PC-3 (cell line): ENCODE data around the gene CNTN4. TPM values are rescaled to one million over a fixed set of nuclear protein-coding genes. Genes with fewer than 3 reads are reported as not detected.
A peak's percentile ranks its signal among the peaks of the same experiment; 100 is the strongest.

ENCODE experiments used
- ATAC-seq: fragments of 200-7000 bp; cut with Tn5 transposase; 2 replicates; pipeline ENCODE4 v1.9.1; 2020; ENCODE audit warnings: mild to moderate bottlenecking, moderate library complexity
- BruUV-seq: library from RNA; stranded (reverse); fragments of 400-500 nt; replicated peaks from 2 replicates; lab custom pipeline; 2021; lab: Mats Ljungman, UMichigan
- CTCF ChIA-PET: fragments of 300-600 bp; sonication (Branson Sonifier 250); formaldehyde crosslinking; loops from one replicate; lab custom pipeline; 2022; ENCODE audit warnings: antibody characterized with exemption; lab: Charles Lee
- POLR2A ChIA-PET: fragments of 300-600 bp; sonication (Branson Sonifier 250); formaldehyde crosslinking; loops from one replicate; lab custom pipeline; 2022; ENCODE audit warnings: antibody characterized with exemption; ENCODE audit not compliant: unreplicated experiment; lab: Charles Lee
- DNase-seq: peaks from one replicate; pipeline ENCODE4 v3.0.0-alpha.2; 2015
- H2AFZ ChIP-seq: fragments of 300-600 bp; sonication (generic); 2 replicates; pipeline ENCODE4 v1.6.0; 2016; ENCODE audit warnings: antibody characterized with exemption, low read length
- H3F3A ChIP-seq: fragments of 300-600 bp; sonication (generic); one replicate; pipeline ENCODE4 v1.6.0; 2017; ENCODE audit warnings: antibody characterized with exemption, low read length, control low read depth, mild to moderate bottlenecking; ENCODE audit not compliant: unreplicated experiment
- H3K27ac ChIP-seq: fragments of 300-600 bp; sonication (generic); 2 replicates; pipeline ENCODE4 v1.5.1; 2016; ENCODE audit warnings: mild to moderate bottlenecking, low read length
- H3K27me3 ChIP-seq: fragments of 300-600 bp; sonication (generic); 2 replicates; pipeline ENCODE4 v1.6.1; 2016; ENCODE audit warnings: low read length, mixed read lengths
- H3K36me3 ChIP-seq: fragments of 300-600 bp; sonication (generic); 2 replicates; pipeline ENCODE4 v1.6.1; 2016; ENCODE audit warnings: low read depth, mixed run types, low read length, mixed read lengths
- H3K4me1 ChIP-seq: fragments of 300-600 bp; sonication (generic); 2 replicates; pipeline ENCODE4 v1.5.1; 2016; ENCODE audit warnings: low read length; ENCODE audit not compliant: insufficient read depth
- H3K4me2 ChIP-seq: fragments of 300-600 bp; sonication (generic); 2 replicates; pipeline ENCODE4 v1.6.0; 2016; ENCODE audit warnings: low read length
- H3K4me3 ChIP-seq: fragments of 300-600 bp; sonication (generic); 2 replicates; pipeline ENCODE4 v1.5.1; 2016; ENCODE audit warnings: mild to moderate bottlenecking, low read length, mixed read lengths
- H3K79me2 ChIP-seq: fragments of 300-600 bp; sonication (generic); 2 replicates; pipeline ENCODE4 v1.6.1; 2017; ENCODE audit warnings: low read length, mixed read lengths
- H3K9ac ChIP-seq: fragments of 300-600 bp; sonication (generic); 2 replicates; pipeline ENCODE4 v1.6.0; 2016; ENCODE audit warnings: mild to moderate bottlenecking, low read length
- H3K9me2 ChIP-seq: fragments of 300-600 bp; sonication (generic); replicated peaks from 2 replicates; pipeline ENCODE4 v1.6.1; 2016; ENCODE audit warnings: mixed run types, low read length, mixed read lengths
- H3K9me3 ChIP-seq: fragments of 300-600 bp; sonication (generic); 2 replicates; pipeline ENCODE4 v1.6.1; 2016; ENCODE audit warnings: low read length, mixed read lengths
- H4K20me1 ChIP-seq: fragments of 300-600 bp; sonication (generic); 2 replicates; pipeline ENCODE4 v1.6.1; 2016; ENCODE audit warnings: low read length, mixed read lengths
- CTCF ChIP-seq: fragments of 300-600 bp; sonication (generic); conservative IDR thresholded peaks from 2 replicates; pipeline ENCODE4 v1.5.1; 2017; ENCODE audit warnings: antibody characterized with exemption, low read depth, mild to moderate bottlenecking, low read length
- EZH2 ChIP-seq: fragments of 300-600 bp; sonication (generic); IDR thresholded peaks from one replicate; pipeline ENCODE4 v1.6.1; 2017; ENCODE audit warnings: antibody characterized with exemption, mild to moderate bottlenecking, low read length; ENCODE audit not compliant: unreplicated experiment
- EZH2phosphoT487 ChIP-seq: fragments of 300-600 bp; sonication (generic); IDR thresholded peaks from 2 replicates; pipeline ENCODE4 v1.6.1; 2018; ENCODE audit warnings: mild to moderate bottlenecking, antibody characterized with exemption, low read length, borderline replicate concordance
- intact Hi-C: fragments of 100-400 bp; cut with micrococcal nuclease; formaldehyde crosslinking; loops from 2 replicates; pipeline ENCODE4 v1.9.0; 2023
- total RNA-seq: library from RNA; depleted of rRNA; stranded (reverse); fragments of >200 nt; gene quantifications from 2 replicates; pipeline ENCODE4 v1.2.3, GENCODE V29; 2014

The CNTN4 gene
- total RNA-seq, 1 experiment from 2014 or later, result not detected

- Histone ChIP-seq H3K9ac (no peak overlapping the region), H3K36me3 (no peaks in the 10 kb centered on the region), H4K20me1 (no peaks in the 10 kb centered on the region), H3K9me2 (no peaks in the 10 kb centered on the region), H3K4me2 (no peak overlapping the region), H3F3A (no peaks in the 10 kb centered on the region), H3K27ac (no peak overlapping the region), H3K4me1 (no peaks in the 10 kb centered on the region), H3K27me3 (no peaks in the 10 kb centered on the region), H3K79me2 (no peaks in the 10 kb centered on the region), H2AFZ (no peak overlapping the region), H3K9me3 (peaks cover 39% of the 10 kb centered on the region; the same call in 1 of the 2 replicates), H3K4me3 (no peak overlapping the region)
- ATAC-seq, result no peak
- TF ChIP-seq EZH2, result no peak
- no peak for TF ChIP-seq CTCF
- no peak for TF ChIP-seq EZH2phosphoT487
- intact Hi-C loops, result no loop called here
- CTCF ChIA-PET, result no interaction called here
- no TSS peak for BruUV-seq
- POLR2A ChIA-PET, result no interaction called here
- DNase-seq, result peak; percentile 4
These were observed 256.0 kb downstream of the CNTN4 start for GRCh38 chr3:2354702-2355101.

- ATAC-seq (no peak), DNase-seq (no peak)
- POLR2A ChIA-PET, result no interaction called here
- H3K4me2 ChIP-seq, result no peak overlapping the region
- no peak overlapping the region for H3K27ac ChIP-seq
- H3K27me3 ChIP-seq, result no peaks in the 10 kb centered on the region
- H3K4me1 ChIP-seq, result no peaks in the 10 kb centered on the region
- TF ChIP-seq EZH2 (no peak), EZH2phosphoT487 (no peak), CTCF (no peak)
- H2AFZ ChIP-seq, result no peak overlapping the region
- no peak overlapping the region for H3K4me3 ChIP-seq
- H4K20me1 ChIP-seq, result no peaks in the 10 kb centered on the region
- no peaks in the 10 kb centered on the region for H3K36me3 ChIP-seq
- intact Hi-C loops, result no loop called here
- H3K9ac ChIP-seq, result no peak overlapping the region
- CTCF ChIA-PET, result no interaction called here
- peaks cover 43% of the 10 kb centered on the region; the same call in 1 of the 2 replicates for H3K9me3 ChIP-seq
- no peaks in the 10 kb centered on the region for H3K9me2 ChIP-seq
- no peaks in the 10 kb centered on the region for H3F3A ChIP-seq
- H3K79me2 ChIP-seq, result no peaks in the 10 kb centered on the region
- no TSS peak for BruUV-seq
These were observed 257.8 kb downstream of the CNTN4 start for GRCh38 chr3:2356298-2356950.

- no peak overlapping the region for H3K9ac ChIP-seq
- H2AFZ ChIP-seq, result no peak overlapping the region
- POLR2A ChIA-PET, result no interaction called here
- H3K36me3 ChIP-seq, result no peaks in the 10 kb centered on the region
- no peak for ATAC-seq
- no peak overlapping the region for H3K4me3 ChIP-seq
- BruUV-seq, result no TSS peak
- no peak overlapping the region for H3K27ac ChIP-seq
- no peaks in the 10 kb centered on the region for H3F3A ChIP-seq
- no peak for DNase-seq
- CTCF ChIA-PET, result no interaction called here
- peaks cover 45% of the 10 kb centered on the region for H3K9me3 ChIP-seq
- H3K4me2 ChIP-seq, result no peak overlapping the region
- TF ChIP-seq CTCF, result no peak
- no peak for TF ChIP-seq EZH2phosphoT487
- no peak for TF ChIP-seq EZH2
- H3K9me2 ChIP-seq, result no peaks in the 10 kb centered on the region
- intact Hi-C loops, result no loop called here
- H3K4me1 ChIP-seq, result no peaks in the 10 kb centered on the region
- no peaks in the 10 kb centered on the region for H3K79me2 ChIP-seq
- no peaks in the 10 kb centered on the region for H4K20me1 ChIP-seq
- no peaks in the 10 kb centered on the region for H3K27me3 ChIP-seq
These were observed 262.1 kb downstream of the CNTN4 start for GRCh38 chr3:2360815-2361214.
